ENCODE measurements around the gene SFT2D2.
"Not testable (repeated sequence)": the region's sequence is repeated elsewhere in the genome, so short reads cannot be mapped to it uniquely, and the experiment has no call there.

The SFT2D2 gene

GRCh38 chr1:168225476-168226190 lies at the start of gene SFT2D2:
TSS of gene SFT2D2 (plus strand) at chr1:168226004. CDS start at chr1:168226080, 76 bp downstream.
- peak; percentile 75 to 79 for DNase-seq

- DNase-seq: no peak
Observed at GRCh38 chr1:168178227-168178637, 47.6 kb upstream of the SFT2D2 start.

- DNase-seq: peak; percentile 95 to 97
Observed at GRCh38 chr1:168178638-168179437, 47.0 kb upstream of the SFT2D2 start, which contains the start of gene TIPRL. TSS of gene TIPRL (plus strand) at chr1:168178962. CDS start at chr1:168179078, 116 bp downstream.

- peak in 1 of 2 experiments; percentile 18 for DNase-seq
Observed at GRCh38 chr1:168179438-168180147, 46.2 kb upstream of the SFT2D2 start.

GRCh38 chr1:168180148-168180524 lies 45.7 kb upstream of the SFT2D2 start:
- peak in 1 of 2 experiments; percentile 19 for DNase-seq

GRCh38 chr1:168181063-168181720 lies 44.6 kb upstream of the SFT2D2 start:
- DNase-seq: not testable (repeated sequence)

GRCh38 chr1:168187177-168187576 lies 38.6 kb upstream of the SFT2D2 start:
- DNase-seq: no peak

- no peak for DNase-seq
Observed at GRCh38 chr1:168190403-168190802, 35.4 kb upstream of the SFT2D2 start.

- DNase-seq: no peak
Observed at GRCh38 chr1:168195199-168196135, 30.3 kb upstream of the SFT2D2 start.

GRCh38 chr1:168199056-168199455 lies 26.7 kb upstream of the SFT2D2 start:
- no peak for DNase-seq

GRCh38 chr1:168202941-168203654 lies 22.7 kb upstream of the SFT2D2 start:
- DNase-seq: no peak

GRCh38 chr1:168206111-168206510 lies 19.7 kb upstream of the SFT2D2 start:
- DNase-seq: no peak

- DNase-seq: not testable (repeated sequence)
Observed at GRCh38 chr1:168207673-168208072, 18.1 kb upstream of the SFT2D2 start.

- DNase-seq: no peak
Observed at GRCh38 chr1:168210312-168210711, 15.5 kb upstream of the SFT2D2 start.

- no peak for DNase-seq
Observed at GRCh38 chr1:168213349-168213748, 12.5 kb upstream of the SFT2D2 start.

GRCh38 chr1:168216171-168216570 lies 9.6 kb upstream of the SFT2D2 start:
- no peak for DNase-seq

- DNase-seq: no peak
Observed at GRCh38 chr1:168217664-168218063, 8.1 kb upstream of the SFT2D2 start.

- DNase-seq: no peak
Observed at GRCh38 chr1:168218658-168219057, 7.1 kb upstream of the SFT2D2 start.

- DNase-seq: no peak
Observed at GRCh38 chr1:168220470-168220871, 5.3 kb upstream of the SFT2D2 start.

GRCh38 chr1:168221275-168221674 lies 4.5 kb upstream of the SFT2D2 start:
- no peak for DNase-seq

GRCh38 chr1:168223261-168223660 lies 2.5 kb upstream of the SFT2D2 start:
- DNase-seq: no peak

All from activated CD4-positive, alpha-beta T cell treated with anti-CD3 and anti-CD28 coated beads, Interleukin-2, amount 50 U/mL, for 48 hours (primary cell).